GM21447 (cell line): ENCODE measurements around the gene CACNA1D.

ENCODE experiments used
- ATAC-seq: cut with Tn5 transposase; IDR thresholded peaks from one replicate; pipeline ENCODE4 v1.9.1; 2021; ENCODE audit not compliant: unreplicated experiment

Gene CACNA1D

DNA sequence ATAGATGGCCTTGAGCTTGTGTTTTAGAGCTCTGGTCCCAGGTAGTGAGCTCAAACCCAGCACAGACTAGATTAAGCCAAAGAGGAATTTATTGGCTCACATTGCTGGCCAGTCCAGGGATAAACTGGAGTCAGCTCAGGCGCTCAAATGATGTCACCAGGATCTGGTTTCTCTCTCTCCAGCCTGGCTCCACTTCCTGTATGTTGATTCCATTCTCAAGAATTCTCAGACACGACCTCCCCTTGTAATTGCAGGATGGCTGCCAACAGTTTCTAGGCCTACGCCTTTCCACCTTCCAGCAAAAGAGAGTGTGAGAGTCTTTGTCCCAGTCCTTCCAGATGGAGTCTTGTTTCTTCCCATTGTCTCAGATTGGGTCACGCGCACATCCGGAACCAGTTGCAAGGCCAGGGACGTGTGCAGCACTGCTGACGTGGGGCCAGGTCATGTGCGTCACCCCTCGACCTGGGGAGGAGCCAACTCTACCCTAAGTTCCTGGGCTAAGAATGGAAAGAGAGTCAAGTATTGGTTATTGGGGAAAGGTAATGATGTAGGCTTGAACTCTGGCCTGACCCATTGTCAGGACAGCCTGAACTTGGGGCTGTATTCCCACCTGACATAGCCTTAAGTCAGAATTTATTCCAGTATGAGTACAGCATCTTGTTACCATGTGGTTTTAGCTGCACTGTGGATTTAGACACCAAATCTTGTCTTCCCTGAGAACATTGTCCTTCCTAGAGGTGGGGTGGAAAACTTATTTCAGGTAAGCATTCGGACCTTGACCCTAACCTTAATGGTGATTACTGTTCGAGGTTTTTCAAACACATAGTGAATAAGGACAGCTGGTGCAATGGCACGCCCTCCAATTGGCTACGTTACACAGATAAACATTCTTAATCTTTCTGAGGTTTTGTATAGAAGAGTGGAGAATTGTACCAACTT is 31.6 kb downstream of the CACNA1D start:
- ATAC-seq = no peak

DNA sequence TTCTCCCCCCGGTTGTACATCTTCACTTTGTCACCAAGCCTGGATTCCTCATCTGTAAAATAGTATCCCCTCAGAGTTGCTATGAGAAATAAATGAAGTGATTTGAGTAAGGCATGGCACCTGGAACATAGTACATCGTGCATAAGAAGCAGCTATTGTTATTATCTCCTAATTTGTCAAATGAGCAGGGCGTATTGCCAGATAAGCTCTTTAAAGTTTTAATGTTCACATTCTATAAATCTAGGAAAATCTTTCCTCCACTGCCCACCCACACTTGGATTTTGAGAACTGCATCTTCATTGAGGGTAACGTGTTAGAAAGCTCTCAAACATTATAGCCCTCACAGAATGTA is 32.3 kb downstream of the CACNA1D start:
- ATAC-seq = no peak

GRCh38 chr3:53530205-53530604 is 35.8 kb downstream of the CACNA1D start:
- ATAC-seq = no peak

DNA sequence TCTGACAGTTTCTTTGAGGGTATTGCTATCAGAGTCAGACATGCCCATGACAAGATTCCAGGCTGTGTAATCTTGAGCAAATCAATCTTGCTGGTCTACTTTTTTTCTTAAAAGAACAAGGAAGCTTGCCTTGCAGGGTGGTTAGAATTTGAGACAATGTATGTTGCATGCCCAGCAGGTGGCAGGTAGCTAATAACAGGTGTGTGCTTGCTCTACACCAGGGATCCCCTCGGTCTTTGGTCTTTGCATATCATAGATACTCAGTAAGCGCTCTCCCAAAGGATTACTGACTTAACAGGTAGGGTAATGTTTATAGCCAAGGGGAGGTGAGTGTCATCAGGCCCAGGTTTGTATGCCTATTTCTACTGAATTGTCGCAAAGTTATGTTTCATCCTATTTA is 37.3 kb downstream of the CACNA1D start:
- no peak for ATAC-seq

GRCh38 chr3:53533472-53533871 is 39.1 kb downstream of the CACNA1D start:
- no peak for ATAC-seq

DNA sequence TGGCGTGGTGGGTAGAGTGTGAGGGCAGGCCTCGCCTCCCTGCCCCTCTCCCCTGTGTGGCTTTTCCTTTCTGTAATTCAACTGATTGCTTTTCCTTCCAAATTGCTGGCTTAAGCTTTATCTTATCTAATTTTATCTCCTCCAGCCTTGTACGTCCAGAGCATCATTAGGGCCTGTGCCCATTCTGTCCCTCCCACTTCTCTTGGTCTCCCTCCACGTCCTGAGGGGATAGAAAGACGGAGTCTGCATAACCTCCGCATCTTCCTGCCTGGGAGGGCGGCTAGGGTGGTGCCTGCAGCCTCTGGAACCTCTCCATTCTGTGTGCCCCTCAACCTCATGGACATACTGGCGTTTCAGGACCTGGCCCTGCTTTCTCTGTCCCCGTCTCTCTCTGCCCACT is 39.8 kb downstream of the CACNA1D start:
- ATAC-seq = no peak

DNA sequence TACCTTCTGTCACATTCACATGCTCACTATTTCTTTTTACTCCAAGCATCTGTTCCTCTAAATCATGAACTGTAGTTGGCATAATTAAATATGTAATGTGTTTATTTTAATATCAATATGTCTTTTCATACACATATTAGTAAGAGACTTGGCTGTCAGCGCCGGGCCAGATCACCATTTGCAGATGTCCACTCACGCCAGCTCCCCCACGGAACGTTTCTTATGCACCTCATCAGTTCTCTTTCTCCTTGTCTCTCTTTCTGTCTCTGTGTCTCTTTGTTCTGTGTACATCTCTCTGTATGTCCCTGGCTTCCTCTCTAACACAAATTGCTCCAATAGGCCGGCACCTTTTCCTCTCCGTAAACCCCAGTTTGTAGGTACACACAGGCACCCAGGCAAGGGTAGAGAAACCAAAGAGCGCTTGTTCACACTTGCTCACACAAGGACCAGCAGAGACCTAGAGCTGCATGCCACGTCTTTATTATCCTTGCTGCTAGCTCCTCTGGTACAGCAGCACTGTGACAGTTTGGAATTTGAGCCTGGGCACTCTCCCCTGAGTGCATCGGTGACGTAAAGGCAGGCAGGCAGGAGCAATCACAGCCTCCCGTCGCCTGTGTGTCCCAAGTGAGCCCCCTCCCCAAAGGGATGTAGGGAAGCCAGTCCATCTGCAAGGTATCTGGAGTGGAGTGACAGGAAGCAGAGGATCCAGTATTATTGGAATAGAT is 40.4 kb downstream of the CACNA1D start:
- ATAC-seq = no peak

DNA sequence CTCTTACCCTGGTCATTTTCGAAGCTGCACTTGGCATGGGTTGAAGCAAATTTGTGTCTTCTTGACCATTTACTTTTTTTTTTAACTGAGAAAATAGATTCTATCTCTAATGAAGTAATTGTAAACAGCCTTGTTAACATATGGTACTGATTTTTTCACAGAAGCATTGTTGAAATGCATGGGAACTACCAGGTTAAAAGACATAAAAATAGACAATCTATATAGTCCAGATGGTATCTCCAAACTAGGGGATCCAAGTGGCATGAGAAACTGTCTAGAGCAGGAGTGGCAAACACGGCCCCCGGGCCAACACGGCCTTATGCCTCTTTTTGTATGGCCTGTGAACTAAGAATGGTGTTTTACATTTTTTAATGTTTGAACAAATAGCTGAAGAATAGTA is 41.9 kb downstream of the CACNA1D start:
- no peak for ATAC-seq

- ATAC-seq = no peak
These were observed 49.9 kb downstream of the CACNA1D start for GRCh38 chr3:53544357-53544756.

GRCh38 chr3:53545310-53545995 is 51.0 kb downstream of the CACNA1D start:
- ATAC-seq = no peak

DNA sequence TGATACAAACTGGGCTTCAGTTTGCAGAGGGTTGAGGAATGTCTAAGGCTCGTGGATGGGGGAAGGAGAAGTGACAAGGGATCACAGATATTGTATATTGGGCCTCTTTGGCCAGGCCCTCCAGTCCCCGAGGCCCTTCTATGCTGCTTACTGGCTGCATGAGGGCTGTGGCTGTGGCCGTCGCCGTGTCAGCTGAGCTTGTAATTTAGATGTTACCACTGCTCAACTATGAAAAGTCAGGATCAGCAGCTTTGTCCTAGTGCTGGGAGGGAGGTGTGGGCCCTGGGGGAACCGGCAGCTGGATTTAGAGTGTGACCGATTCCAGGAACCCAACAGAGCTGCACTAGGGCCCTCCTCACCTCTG is 51.6 kb downstream of the CACNA1D start:
- ATAC-seq = no peak

DNA sequence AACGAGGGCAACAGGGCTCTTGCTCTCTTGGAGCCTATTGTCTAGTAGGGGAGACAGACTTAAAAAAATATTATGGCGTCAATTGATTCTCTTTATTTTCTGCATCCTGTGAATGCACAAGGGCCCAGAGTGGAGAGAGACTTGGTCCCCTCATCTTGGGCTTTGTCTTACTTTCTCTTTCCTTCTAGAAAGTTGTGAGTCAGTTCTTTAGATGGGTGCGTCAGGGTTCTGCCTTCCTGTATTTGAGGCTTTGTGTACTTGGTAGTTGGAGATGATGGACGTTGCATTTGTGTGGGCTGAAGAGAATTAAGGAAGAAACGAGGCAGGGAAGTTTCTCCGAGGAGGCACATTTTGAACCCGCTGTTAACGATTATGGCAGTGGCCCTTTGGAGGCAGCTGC is 52.9 kb downstream of the CACNA1D start:
- ATAC-seq = no peak

GRCh38 chr3:53550005-53550620 is 55.7 kb downstream of the CACNA1D start:
- ATAC-seq = no peak

DNA sequence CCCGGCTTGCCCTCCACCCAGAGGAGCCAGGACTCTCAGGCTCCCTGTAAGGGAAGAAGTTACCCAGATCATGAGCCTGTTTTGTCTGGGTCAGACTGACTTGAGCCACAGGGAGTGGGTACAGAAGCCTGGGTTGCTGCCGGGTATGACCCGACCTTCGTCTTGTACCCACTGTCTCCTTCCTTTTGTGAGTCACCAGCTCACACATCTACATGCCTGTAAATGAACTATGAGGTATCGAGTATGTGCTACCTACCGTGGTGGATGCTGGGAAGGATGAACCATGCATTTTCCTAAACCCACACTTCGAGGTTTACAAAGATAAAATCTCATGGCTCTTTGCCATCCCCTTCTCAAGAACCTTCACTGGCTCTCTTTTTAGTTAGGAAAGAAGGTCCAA is 56.9 kb downstream of the CACNA1D start:
- ATAC-seq = no peak

- ATAC-seq = no peak
These were observed 58.3 kb downstream of the CACNA1D start for GRCh38 chr3:53552730-53553129.

DNA sequence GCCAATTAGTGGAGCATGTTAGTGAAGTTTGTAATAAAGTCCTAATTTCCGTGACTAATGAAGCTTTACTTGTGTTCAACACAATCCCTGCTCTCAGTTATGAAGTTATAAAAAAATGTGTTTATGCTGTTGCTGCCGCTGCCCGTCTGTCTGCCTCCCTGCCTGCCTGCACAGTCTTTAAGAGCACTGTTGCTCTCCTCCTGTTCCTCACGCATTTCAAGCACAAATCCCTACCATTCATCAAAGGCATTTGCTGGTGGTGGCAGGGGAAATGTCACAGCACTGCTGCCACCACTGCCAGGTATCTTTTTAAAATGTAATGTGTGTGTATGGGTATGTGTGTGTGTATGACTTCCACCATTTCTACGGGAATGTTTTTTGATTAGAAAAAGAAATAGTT is 58.8 kb downstream of the CACNA1D start:
- ATAC-seq = no peak

DNA sequence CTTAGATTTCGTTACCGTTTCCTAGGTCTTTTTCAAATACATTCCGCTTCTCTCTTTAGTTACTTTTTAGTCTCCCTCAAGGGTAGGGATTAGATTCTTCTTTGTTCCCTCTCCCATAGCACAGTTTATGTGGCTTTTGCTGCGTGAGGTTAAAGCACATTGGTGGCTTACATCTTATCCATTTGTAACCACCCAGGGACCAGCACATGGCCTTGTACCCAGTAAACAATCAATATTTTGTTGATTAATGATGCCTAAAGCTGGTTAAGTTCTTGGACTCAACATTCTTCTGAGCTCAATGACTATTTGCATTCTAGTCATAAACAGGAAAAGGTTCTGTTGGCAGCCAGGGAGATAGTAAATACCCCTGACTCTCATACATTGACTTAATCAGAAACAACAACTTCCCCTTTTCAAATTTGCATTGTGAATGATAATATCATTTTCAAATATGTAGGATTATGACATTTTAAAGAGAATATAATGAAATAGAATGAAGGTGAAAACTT is 60.2 kb downstream of the CACNA1D start:
- ATAC-seq = peak; percentile 84

DNA sequence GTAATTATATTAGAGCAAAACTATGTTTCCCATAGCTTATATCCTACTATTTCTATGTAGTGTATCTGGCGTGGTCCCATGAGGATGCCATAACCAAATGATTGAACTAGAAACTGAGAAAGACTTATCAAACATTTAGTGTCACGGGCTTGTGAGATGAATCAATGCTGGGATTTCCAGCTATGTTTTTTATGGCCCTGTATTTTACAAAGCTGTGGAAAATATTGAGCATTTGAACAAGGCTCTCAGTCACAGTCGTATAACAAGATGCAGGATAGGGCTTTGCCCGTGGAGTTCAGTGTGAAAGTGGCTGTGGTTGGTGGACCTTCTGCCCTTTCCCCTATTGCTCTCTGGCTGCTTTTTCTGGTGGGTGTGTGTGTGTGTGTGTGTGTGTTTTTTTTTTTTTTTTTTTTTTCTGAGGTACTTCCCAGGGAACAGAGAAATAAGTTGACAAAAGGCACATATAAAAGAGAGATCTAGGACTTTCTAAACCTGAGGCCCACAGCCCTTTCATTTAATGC is 60.7 kb downstream of the CACNA1D start:
- peak; percentile 65 for ATAC-seq

DNA sequence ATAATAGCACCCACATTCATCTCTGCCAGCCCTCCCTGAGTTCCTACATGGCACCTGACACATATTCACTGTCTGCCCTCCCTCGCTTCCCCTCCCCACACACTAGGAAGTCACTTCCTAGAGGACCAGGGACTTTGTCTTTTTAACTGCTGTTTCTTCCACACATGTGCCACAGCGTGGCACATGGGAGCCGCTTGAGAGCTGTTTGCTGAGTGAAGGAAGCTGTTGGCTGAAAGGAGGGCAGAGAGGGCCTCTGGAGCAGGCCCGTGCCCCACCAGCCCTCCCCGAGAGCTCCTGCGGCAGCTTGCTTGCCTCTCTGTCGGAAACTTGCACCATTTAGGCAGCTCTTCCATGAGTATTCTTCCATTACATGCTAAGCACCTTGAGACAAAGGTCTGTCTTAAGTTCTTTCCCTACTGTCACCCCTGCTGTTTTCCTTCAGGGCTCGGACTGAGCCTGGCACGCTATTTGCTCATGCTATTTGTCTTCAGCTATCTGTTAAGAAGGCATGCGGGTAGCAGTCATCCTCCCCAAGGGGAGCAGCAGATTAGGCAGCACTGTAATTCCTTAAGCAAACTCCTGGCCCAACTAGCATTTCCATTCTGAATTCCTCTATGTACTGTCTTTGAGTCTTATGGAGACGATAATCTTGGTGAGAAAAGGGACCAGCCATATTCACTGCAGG is 72.2 kb downstream of the CACNA1D start:
- no peak for ATAC-seq

DNA sequence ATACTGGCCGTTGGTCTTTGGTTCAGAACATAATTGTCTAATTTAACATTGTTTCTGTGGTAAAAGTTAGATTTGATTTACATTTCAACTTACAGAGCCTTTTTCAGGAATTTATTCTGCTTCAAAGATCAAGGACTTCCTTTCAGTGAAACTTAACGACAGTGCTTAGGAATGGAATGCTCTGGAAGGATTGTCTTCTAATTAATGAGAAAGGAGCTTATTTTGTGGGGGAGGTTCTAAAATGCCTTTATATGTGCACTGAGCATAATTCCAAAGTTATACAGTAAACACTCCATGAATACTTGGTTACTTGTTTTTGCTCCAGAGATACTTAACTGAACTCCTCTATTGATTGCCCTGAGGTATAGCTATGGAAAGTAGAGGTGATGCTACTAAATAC is 75.7 kb downstream of the CACNA1D start:
- ATAC-seq = no peak
